Esophagus squamous epithelium (tissue), 5 donors: ENCODE measurements around the gene RFC4. TPM values are rescaled to one million over a fixed set of nuclear protein-coding genes. Genes with fewer than 3 reads are reported as not detected.

Experiments used
- DNase-seq: peaks from one replicate; lab custom pipeline; 2025; lab: John Stamatoyannopoulos, UW
- H3K27ac ChIP-seq, 4 donors: fragments of 200-600 bp; sonication (generic); one replicate each; pipeline ENCODE4 v1.5.1; 2016 to 2019; ENCODE audit warnings: mild to moderate bottlenecking in 1 of 4
- H3K27me3 ChIP-seq, 4 donors: fragments of 200-600 bp; sonication (generic); 1 replicate in 3 of 4; 2 replicates in 1 of 4; pipeline versions ENCODE4 v1.5.1 to v1.6.0; 2017 to 2021; ENCODE audit warnings: antibody characterized with exemption in 1 of 4
- H3K36me3 ChIP-seq, 3 donors: fragments of 200-600 bp; sonication (generic); one replicate each; pipeline ENCODE4 v1.5.1; 2016 to 2019
- H3K4me1 ChIP-seq, 3 donors: fragments of 200-600 bp; sonication (generic); one replicate each; pipeline ENCODE4 v1.5.1; 2017 to 2019
- H3K4me3 ChIP-seq, 4 donors: fragments of 200-600 bp; sonication (generic); 1 replicate in 3 of 4; 2 replicates in 1 of 4; pipeline ENCODE4 v1.5.1; 2016 to 2019; ENCODE audit warnings: mild to moderate bottlenecking in 2 of 4, moderate library complexity in 1 of 4
- H3K9me3 ChIP-seq, 3 donors: fragments of 200-600 bp; sonication (generic); one replicate each; pipeline ENCODE4 v1.5.1; 2016 to 2019
- CTCF ChIP-seq, 6 experiments: fragments of 450-650 bp in 4 of 6; fragments of 200-600 bp in 2 of 6; sonication (generic) in 2 of 6; IDR thresholded peaks; one replicate each; pipeline ENCODE4 v1.5.1; 2016 to 2019; ENCODE audit warnings: antibody characterized with exemption in 6 of 6, mild to moderate bottlenecking in 4 of 6, moderate library complexity in 4 of 6
- POLR2A ChIP-seq, 4 donors: fragments of 450-650 bp; IDR thresholded peaks; one replicate each; pipeline ENCODE4 v1.6.1; 2017; ENCODE audit warnings: antibody characterized with exemption in 4 of 4, mild to moderate bottlenecking in 4 of 4, moderate library complexity in 3 of 4
- WGBS, 2 donors: methylation state at CpG; one replicate each; pipeline ENCODE4 v1.1.5; 2018; 5-methylcytosine and 5-hydroxymethylcytosine counted together
- intact Hi-C: fragments of 100-400 bp; cut with DNase I; formaldehyde crosslinking; loops from one replicate; pipeline ENCODE4 v1.15.0; 2022
- total RNA-seq, 4 donors: library from RNA; depleted of rRNA; stranded (reverse); fragments of >200 nt; gene quantifications; one replicate each; pipeline ENCODE4 v1.1.0, GENCODE V29; 2016
- donor health status: DM: yes; HTN: yes; CAD: no.

Gene RFC4
- total RNA-seq, 4 donors from 2014 or later = 6.6 to 23.5 (median 15.9) TPM

GRCh38 chr3:186828340-186828739, 22.1 kb upstream of the RFC4 start:
- intact Hi-C loops = no loop called here
- Histone ChIP-seq H3K36me3 (no peaks in the 10 kb centered on the region), H3K27me3 (peaks cover 4 to 96% (median 30%) of the 10 kb centered on the region in 4 donors), H3K4me3 (no peak overlapping the region), H3K9me3 (no peaks in the 10 kb centered on the region), H3K27ac (no peak overlapping the region), H3K4me1 (peaks cover 7 to 36% (median 17%) of the 10 kb centered on the region in 3 donors)
- WGBS, 2 donors = 29% methylated on average over 5 of the region's 5 CpGs
- TF ChIP-seq POLR2A (IDR thresholded peaks at IDR 0.05) = no peak
- TF ChIP-seq CTCF (IDR thresholded peaks at IDR 0.05) = no peak
- DNase-seq = no peak

GRCh38 chr3:186826976-186827857, 20.9 kb upstream of the RFC4 start:
- WGBS, 2 donors = 0 to 37% methylated on average over 4 to 7 of the region's 80 CpGs

GRCh38 chr3:186826410-186826975, 20.2 kb upstream of the RFC4 start:
- Histone ChIP-seq H3K27ac (peak overlapping the region in 2 of 4 donors; percentile 55 to 71), H3K4me3 (peak overlapping the region; percentile 54 to 81 (median 67)), H3K9me3 (no peaks in the 10 kb centered on the region), H3K27me3 (peaks cover 4 to 85% (median 30%) of the 10 kb centered on the region in 4 donors), H3K36me3 (no peaks in the 10 kb centered on the region), H3K4me1 (peaks cover 7 to 36% (median 17%) of the 10 kb centered on the region in 3 donors)
- DNase-seq = no peak
- TF ChIP-seq CTCF (IDR thresholded peaks at IDR 0.05) (no peak), POLR2A (IDR thresholded peaks at IDR 0.05) (no peak)
- intact Hi-C loops = no loop called here
- 13 to 24% methylated on average over 6 to 8 of the region's 14 CpGs for WGBS, 2 donors

More at GRCh38 chr3:186826976-186827857, 20.9 kb upstream of the RFC4 start:
- H3K4me1 ChIP-seq = peaks cover 7 to 36% (median 17%) of the 10 kb centered on the region in 3 donors
- H3K9me3 ChIP-seq = no peaks in the 10 kb centered on the region
- DNase-seq = no peak
- H3K27ac ChIP-seq = peak overlapping the region in 3 of 4 donors; percentile 51 to 71 (median 55)
- H3K4me3 ChIP-seq = peak overlapping the region; percentile 54 to 81 (median 67)
- TF ChIP-seq POLR2A (IDR thresholded peaks at IDR 0.05) (peak in 2 of 4 donors; percentile 26 to 79), CTCF (IDR thresholded peaks at IDR 0.05) (no peak)
- H3K36me3 ChIP-seq = no peaks in the 10 kb centered on the region
- intact Hi-C loops = no loop called here
- peaks cover 4 to 92% (median 30%) of the 10 kb centered on the region in 4 donors for H3K27me3 ChIP-seq

- 34 to 44% methylated on average over 8 to 10 of the region's 11 CpGs for WGBS, 2 donors
- H3K36me3 ChIP-seq = no peaks in the 10 kb centered on the region
- H3K27ac ChIP-seq = no peak overlapping the region
- DNase-seq = no peak
- H3K27me3 ChIP-seq = peaks cover 4 to 79% (median 30%) of the 10 kb centered on the region in 4 donors
- H3K9me3 ChIP-seq = no peaks in the 10 kb centered on the region
- peaks cover 7 to 36% (median 17%) of the 10 kb centered on the region in 3 donors for H3K4me1 ChIP-seq
- no peak overlapping the region for H3K4me3 ChIP-seq
- TF ChIP-seq CTCF (IDR thresholded peaks at IDR 0.05) = no peak
- TF ChIP-seq POLR2A (IDR thresholded peaks at IDR 0.05) = no peak
- intact Hi-C loops = no loop called here
Measured at GRCh38 chr3:186825872-186826409, 19.7 kb upstream of the RFC4 start.
